Activated CD4-positive, CD25-positive, alpha-beta regulatory T cell treated with anti-CD3 and anti-CD28 coated beads, Interleukin-2, amount 50 U/mL, for 72 hours (primary cell): ENCODE results near the gene SPRED2.
"Not testable (repeated sequence)": the region's sequence is repeated elsewhere in the genome, so short reads cannot be mapped to it uniquely, and the experiment has no call there.

Experiments used
- DNase-seq: peaks from one replicate; pipeline ENCODE4 v3.0.0; 2021

SPRED2 gene

GRCh38 chr2:65360441-65360840, 72.0 kb downstream of the SPRED2 start:
- DNase-seq: no peak

- DNase-seq: no peak
Measured at GRCh38 chr2:65358678-65359400, 73.6 kb downstream of the SPRED2 start.

- DNase-seq: no peak
Measured at GRCh38 chr2:65357959-65358294, 74.5 kb downstream of the SPRED2 start.

- no peak for DNase-seq
Measured at GRCh38 chr2:65357095-65357958, 75.1 kb downstream of the SPRED2 start.

GRCh38 chr2:65355186-65355831, 77.1 kb downstream of the SPRED2 start:
- no peak for DNase-seq

GRCh38 chr2:65354773-65355172, 77.6 kb downstream of the SPRED2 start:
- DNase-seq: no peak

GRCh38 chr2:65353927-65354326, 78.5 kb downstream of the SPRED2 start:
- DNase-seq: no peak

GRCh38 chr2:65353046-65353445, 79.4 kb downstream of the SPRED2 start:
- no peak for DNase-seq

GRCh38 chr2:65351948-65352595, 80.3 kb downstream of the SPRED2 start:
- DNase-seq: no peak

GRCh38 chr2:65351234-65351947, 81.0 kb downstream of the SPRED2 start:
- no peak for DNase-seq

- DNase-seq: no peak
Measured at GRCh38 chr2:65350651-65351056, 81.7 kb downstream of the SPRED2 start.

- no peak for DNase-seq
Measured at GRCh38 chr2:65349863-65350262, 82.5 kb downstream of the SPRED2 start.

GRCh38 chr2:65347913-65348312, 84.5 kb downstream of the SPRED2 start:
- no peak for DNase-seq

- DNase-seq: no peak
Measured at GRCh38 chr2:65345631-65346030, 86.8 kb downstream of the SPRED2 start.

GRCh38 chr2:65344689-65345088, 87.7 kb downstream of the SPRED2 start:
- no peak for DNase-seq

- no peak for DNase-seq
Measured at GRCh38 chr2:65344182-65344581, 88.2 kb downstream of the SPRED2 start.

GRCh38 chr2:65343386-65343785, 89.0 kb downstream of the SPRED2 start:
- DNase-seq: no peak

GRCh38 chr2:65340898-65341681, 91.3 kb downstream of the SPRED2 start:
- no peak for DNase-seq

GRCh38 chr2:65339648-65340047, 92.8 kb downstream of the SPRED2 start:
- DNase-seq: no peak

- DNase-seq: not testable (repeated sequence)
Measured at GRCh38 chr2:65338830-65339495, 93.4 kb downstream of the SPRED2 start.

- not testable (repeated sequence) for DNase-seq
Measured at GRCh38 chr2:65337915-65338314, 94.5 kb downstream of the SPRED2 start.
